BJ (cell line): ENCODE results near the gene ZDHHC7. TPM values are rescaled to one million over a fixed set of nuclear protein-coding genes. Genes with fewer than 3 reads are reported as not detected.
A peak's percentile ranks its signal among the peaks of the same experiment; 100 is the strongest.
"Not testable (repeated sequence)": the region's sequence is repeated elsewhere in the genome, so short reads cannot be mapped to it uniquely, and the experiment has no call there.

Experiments
- CTCF ChIA-PET: fragments of 350-600 bp; formaldehyde crosslinking; extraction: SDS; loops from one replicate; lab custom pipeline; 2021; ENCODE audit warnings: antibody characterized with exemption, inconsistent platforms; lab: Yijun Ruan, JAX
- POLR2A ChIA-PET: fragments of 300-600 bp; sonication (Branson Sonifier 250); formaldehyde crosslinking; extraction: SDS; loops from one replicate; lab custom pipeline; 2021; ENCODE audit warnings: antibody characterized with exemption; lab: Charles Lee
- DNase-seq: peaks from one replicate; pipeline ENCODE4 v3.0.0-alpha.2; 2011; ENCODE audit warnings: low read depth
- H3K27me3 ChIP-seq: 2 replicates; pipeline ENCODE4 v1.6.0; 2011; ENCODE audit warnings: low read length; ENCODE audit not compliant: control insufficient read depth, insufficient read depth
- H3K36me3 ChIP-seq: 2 replicates; pipeline ENCODE4 v1.5.1; 2011; ENCODE audit warnings: low read length; ENCODE audit not compliant: control insufficient read depth, insufficient read depth
- H3K4me3 ChIP-seq: 2 replicates; pipeline ENCODE4 v1.5.1; 2011; ENCODE audit warnings: low read depth, mild to moderate bottlenecking, control low read depth, low read length
- polyA plus RNA-seq: library from polyadenylated mRNA; depleted of rRNA; stranded (reverse); fragments of >200 nt; gene quantifications from 2 replicates; pipeline ENCODE4 v1.2.3, GENCODE V29; 2011
- TF ChIP-seq, protein P1 (sequence below): IDR thresholded peaks from 2 replicates; pipeline ENCODE4 v1.5.1; 2011; ENCODE audit warnings: low read depth, mild to moderate bottlenecking, control low read depth, inconsistent platforms, low read length, moderate library complexity; ENCODE audit not compliant: insufficient read depth

ZDHHC7 gene
- polyA plus RNA-seq, 1 experiment: 111 TPM

DNA sequence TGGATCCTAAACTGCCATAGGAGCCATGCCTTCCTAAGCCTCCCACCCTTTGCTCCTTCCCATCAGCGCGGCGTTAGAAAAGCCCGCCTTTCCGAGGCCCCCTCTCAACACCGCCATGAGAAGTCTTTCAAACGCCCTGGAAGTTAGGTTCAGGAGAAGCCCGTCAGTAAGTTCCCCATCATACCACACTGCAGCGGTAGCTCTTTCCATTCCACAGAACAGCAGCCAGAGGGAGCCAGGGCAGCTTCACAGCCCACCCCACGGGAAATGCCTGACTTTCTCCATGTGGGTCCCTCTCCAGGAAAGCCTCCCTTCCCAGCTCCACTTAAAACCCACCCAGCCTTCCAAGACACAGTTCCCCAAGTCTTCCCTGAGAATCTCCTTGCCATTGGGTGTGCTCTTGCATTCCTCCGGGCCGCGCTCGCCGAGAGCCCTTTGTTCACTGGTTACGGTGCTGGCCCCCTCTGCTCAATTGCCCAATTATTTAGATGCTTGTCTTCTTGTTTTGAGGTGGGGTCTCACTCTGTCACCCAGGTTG lies 44.9 kb upstream of the ZDHHC7 start:
- ChIA-PET POLR2A (no interaction called here), CTCF (interaction anchor here (1.3 to 2.1 kb wide), 8 partner anchors 9 to 104 kb away, joined by 4 to 11 read pairs (median 5); partner anchors contain the start of gene KIAA0513)
- TF ChIP-seq, protein P1, sequence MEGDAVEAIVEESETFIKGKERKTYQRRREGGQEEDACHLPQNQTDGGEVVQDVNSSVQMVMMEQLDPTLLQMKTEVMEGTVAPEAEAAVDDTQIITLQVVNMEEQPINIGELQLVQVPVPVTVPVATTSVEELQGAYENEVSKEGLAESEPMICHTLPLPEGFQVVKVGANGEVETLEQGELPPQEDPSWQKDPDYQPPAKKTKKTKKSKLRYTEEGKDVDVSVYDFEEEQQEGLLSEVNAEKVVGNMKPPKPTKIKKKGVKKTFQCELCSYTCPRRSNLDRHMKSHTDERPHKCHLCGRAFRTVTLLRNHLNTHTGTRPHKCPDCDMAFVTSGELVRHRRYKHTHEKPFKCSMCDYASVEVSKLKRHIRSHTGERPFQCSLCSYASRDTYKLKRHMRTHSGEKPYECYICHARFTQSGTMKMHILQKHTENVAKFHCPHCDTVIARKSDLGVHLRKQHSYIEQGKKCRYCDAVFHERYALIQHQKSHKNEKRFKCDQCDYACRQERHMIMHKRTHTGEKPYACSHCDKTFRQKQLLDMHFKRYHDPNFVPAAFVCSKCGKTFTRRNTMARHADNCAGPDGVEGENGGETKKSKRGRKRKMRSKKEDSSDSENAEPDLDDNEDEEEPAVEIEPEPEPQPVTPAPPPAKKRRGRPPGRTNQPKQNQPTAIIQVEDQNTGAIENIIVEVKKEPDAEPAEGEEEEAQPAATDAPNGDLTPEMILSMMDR: 0 out of 2 replicates have a peak, but pooled peaks have one; percentile 41
- Histone ChIP-seq H3K36me3 (no peaks in the 10 kb centered on the region), H3K27me3 (no peaks in the 10 kb centered on the region), H3K4me3 (no peak overlapping the region)
- no peak for DNase-seq

DNA sequence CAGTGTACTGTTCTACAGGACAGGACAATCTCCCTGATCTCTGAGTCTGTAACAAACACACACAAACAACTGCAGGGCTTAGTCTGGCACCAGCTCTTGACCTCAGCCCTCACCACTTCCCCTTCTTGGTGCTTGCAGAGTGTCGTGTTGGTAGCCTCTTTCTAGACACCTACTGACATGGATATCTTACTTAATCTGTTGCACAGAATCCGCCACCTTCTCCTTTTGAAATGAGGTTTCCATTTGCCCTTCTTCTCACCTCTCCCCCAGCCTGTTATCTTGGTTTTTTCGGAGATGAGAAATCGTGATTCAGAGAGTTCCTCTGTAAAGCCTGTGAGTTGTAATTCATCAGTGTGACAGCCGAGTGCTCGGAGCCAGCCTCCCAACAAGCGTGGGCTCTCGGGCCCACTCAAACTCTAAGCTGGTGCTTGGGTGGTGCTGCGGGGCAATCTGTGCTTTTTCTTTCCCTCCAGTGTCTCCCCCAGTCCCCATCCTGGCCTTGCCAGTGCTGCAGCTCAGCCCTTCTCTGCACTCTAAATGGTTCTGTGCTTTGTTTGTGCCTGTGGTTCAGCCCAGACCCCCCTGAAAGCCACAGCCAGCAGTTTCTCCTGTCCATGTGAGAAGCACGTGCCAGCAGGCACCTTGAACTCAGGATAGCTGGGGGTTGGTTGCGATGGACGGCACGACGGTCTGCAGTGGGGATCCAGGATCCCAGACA lies 44.3 kb upstream of the ZDHHC7 start:
- Histone ChIP-seq H3K36me3 (no peaks in the 10 kb centered on the region), H3K4me3 (peak overlapping the region; percentile 10), H3K27me3 (no peaks in the 10 kb centered on the region)
- TF ChIP-seq, protein P1: no peak
- no peak for DNase-seq
- CTCF ChIA-PET: interaction anchor here (1.3 to 2.1 kb wide), 8 partner anchors 9 to 103 kb away, joined by 4 to 11 read pairs (median 5); partner anchors contain the start of gene KIAA0513
- POLR2A ChIA-PET: interaction anchor here (0.7 kb wide), 1 partner anchor 502 kb away, joined by 3 read pairs; no protein-coding TSS in a partner anchor

DNA sequence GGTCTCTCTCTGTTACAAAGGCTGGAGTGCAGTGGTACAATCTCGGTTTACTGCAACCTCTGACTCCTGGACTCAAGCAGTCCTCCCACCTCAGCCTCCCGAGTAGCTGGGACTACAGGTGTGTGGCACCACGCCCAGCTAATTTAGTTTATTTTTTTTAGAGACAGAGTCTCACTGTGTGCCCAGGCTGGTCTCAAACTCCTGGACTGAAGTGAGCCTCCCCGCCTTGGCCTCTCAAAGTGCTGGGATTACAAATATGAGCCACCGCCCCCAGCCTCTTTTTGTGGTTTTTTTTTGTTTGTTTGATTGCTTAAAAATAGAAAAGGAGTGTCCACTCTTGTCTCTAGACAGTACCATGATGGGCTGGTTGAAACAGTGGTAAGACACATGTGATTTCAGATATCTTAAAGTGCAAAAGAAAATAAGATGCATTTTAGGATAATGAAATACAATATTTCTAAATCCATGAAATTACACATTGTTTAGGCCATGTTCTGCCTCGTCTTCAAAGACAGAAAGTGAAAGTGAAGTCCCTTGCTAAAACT lies 43.7 kb upstream of the ZDHHC7 start:
- no peaks in the 10 kb centered on the region for H3K27me3 ChIP-seq
- ChIA-PET CTCF (interaction anchor here (1.5 to 2.1 kb wide), 3 partner anchors 9 to 28 kb away, joined by 4 to 11 read pairs (median 7); partner anchors contain the start of gene KIAA0513), POLR2A (interaction anchor here (0.7 kb wide), 2 partner anchors 10 to 502 kb away, joined by 3 to 25 read pairs; no protein-coding TSS in a partner anchor)
- TF ChIP-seq, protein P1: no peak
- no peak for DNase-seq
- peak overlapping the region; percentile 10 for H3K4me3 ChIP-seq
- H3K36me3 ChIP-seq: no peaks in the 10 kb centered on the region

DNA sequence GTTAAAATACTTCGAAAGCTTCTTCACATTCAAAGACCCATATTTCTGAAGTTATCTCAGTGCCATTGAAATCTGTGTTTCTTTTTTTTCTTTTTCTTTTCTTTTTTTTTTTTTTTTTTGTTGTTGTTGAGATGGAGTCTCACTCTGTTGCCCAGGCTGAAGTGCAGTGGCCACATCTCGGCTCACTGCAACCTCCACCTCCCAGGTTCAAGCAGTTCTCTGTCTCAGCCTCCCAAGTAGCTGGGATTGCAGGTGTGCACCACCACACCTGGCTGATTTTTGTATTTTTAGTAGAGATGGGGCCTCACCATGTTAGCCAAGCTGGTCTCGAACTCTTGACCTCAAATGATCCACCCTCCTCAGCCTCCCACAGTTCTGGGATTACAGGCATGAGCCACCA lies 43.0 kb upstream of the ZDHHC7 start:
- H3K4me3 ChIP-seq, CTCF ChIA-PET, DNase-seq, H3K36me3 ChIP-seq, H3K27me3 ChIP-seq: not testable (repeated sequence)
- POLR2A ChIA-PET: interaction anchor here (0.7 kb wide), 1 partner anchor 11 kb away, joined by 25 read pairs; no protein-coding TSS in a partner anchor

DNA sequence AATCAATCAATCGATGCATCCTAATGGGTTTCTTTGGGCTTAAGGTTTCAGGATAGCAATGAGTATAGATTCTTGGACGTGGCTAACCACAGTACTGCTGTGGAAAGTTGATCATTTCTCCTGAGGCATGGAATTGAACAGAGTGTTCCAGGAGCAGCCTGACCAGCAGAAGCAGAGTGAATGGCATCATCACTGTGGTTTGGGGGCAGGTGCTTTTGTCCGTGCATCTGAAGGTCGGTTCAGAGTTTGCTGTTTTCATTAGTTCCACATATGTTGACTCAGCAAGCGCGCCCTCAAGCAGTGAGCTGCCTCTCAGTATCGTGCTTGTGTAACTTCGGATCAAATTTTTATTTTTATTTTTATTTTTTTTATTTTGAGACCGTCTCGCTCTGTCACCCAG lies 41.2 kb upstream of the ZDHHC7 start:
- no peak for DNase-seq
- ChIA-PET CTCF (no interaction called here), POLR2A (no interaction called here)
- no peaks in the 10 kb centered on the region for H3K27me3 ChIP-seq
- no peak overlapping the region for H3K4me3 ChIP-seq
- no peaks in the 10 kb centered on the region for H3K36me3 ChIP-seq
- TF ChIP-seq, protein P1: no peak
